Left ventricle myocardium inferior (tissue), 1 donor: Measurements from ENCODE around the gene SLC6A17. TPM values are rescaled to one million over a fixed set of nuclear protein-coding genes. Genes with fewer than 3 reads are reported as not detected.

Source experiments
- DNase-seq: peaks from one replicate; pipeline ENCODE4 v3.0.0-alpha.2; 2020
- H3K27ac ChIP-seq: fragments of 200-600 bp; replicated peaks from 2 replicates; pipeline ENCODE4 v1.8.0; 2021
- H3K27me3 ChIP-seq: fragments of 200-600 bp; 2 replicates; pipeline ENCODE4 v1.8.0; 2021; ENCODE audit warnings: low read depth
- H3K36me3 ChIP-seq: fragments of 200-600 bp; 2 replicates; pipeline ENCODE4 v1.8.0; 2021
- H3K4me1 ChIP-seq: fragments of 200-600 bp; 2 replicates; pipeline ENCODE4 v1.8.0; 2021
- H3K4me3 ChIP-seq: fragments of 200-600 bp; 2 replicates; pipeline ENCODE4 v1.8.0; 2021; ENCODE audit warnings: mild to moderate bottlenecking, moderate library complexity
- H3K9me3 ChIP-seq: fragments of 200-600 bp; replicated peaks from 2 replicates; pipeline ENCODE4 v1.8.0; 2021
- intact Hi-C: fragments of 100-400 bp; cut with micrococcal nuclease; formaldehyde crosslinking; loops from one replicate; pipeline ENCODE4 v1.11.0; 2022
- total RNA-seq: library from RNA; stranded (reverse); fragmentation: NEBNext Ultra II Directional; extraction: Animal tissue kit (Norgen Biotek cat#: 25700); gene quantifications from one replicate; pipeline ENCODE4 v1.2.1, GENCODE V29; 2021
- TF ChIP-seq, protein P1 (sequence below): fragments of 200-600 bp; IDR thresholded peaks from 2 replicates; pipeline ENCODE4 v1.8.0; 2021; ENCODE audit warnings: antibody characterized with exemption, mild to moderate bottlenecking, borderline replicate concordance
- donor health status: DM: no; HTN: yes; CAD: no; lungs with severe emphysema.

The SLC6A17 gene
- total RNA-seq, 1 donor from 2014 or later: not detected

DNA sequence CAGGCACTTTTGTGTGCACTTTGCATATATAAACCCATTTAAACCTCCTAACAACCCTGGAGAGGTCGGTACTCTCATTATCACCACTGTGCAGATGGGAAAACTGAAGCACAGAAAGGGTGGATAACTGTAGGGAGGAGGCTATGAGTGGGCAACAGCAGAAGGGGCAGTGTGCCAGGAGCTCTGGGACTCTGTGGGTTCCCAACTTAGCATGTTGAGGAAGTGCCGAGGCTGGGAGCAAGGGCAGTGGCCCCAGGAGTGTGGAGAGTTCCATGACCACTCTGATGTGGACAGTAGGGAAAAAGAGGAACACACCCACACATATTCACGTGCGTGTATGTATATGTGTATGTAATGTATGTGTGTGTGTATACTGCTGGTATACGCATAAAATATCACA lies 34.2 kb downstream of the SLC6A17 start:
- Histone ChIP-seq H3K4me1 (peaks cover 46% of the 10 kb centered on the region), H3K4me3 (no peak overlapping the region), H3K27ac (no peak overlapping the region), H3K27me3 (peaks cover 7% of the 10 kb centered on the region), H3K9me3 (no peaks in the 10 kb centered on the region), H3K36me3 (no peaks in the 10 kb centered on the region)
- TF ChIP-seq, protein P1, sequence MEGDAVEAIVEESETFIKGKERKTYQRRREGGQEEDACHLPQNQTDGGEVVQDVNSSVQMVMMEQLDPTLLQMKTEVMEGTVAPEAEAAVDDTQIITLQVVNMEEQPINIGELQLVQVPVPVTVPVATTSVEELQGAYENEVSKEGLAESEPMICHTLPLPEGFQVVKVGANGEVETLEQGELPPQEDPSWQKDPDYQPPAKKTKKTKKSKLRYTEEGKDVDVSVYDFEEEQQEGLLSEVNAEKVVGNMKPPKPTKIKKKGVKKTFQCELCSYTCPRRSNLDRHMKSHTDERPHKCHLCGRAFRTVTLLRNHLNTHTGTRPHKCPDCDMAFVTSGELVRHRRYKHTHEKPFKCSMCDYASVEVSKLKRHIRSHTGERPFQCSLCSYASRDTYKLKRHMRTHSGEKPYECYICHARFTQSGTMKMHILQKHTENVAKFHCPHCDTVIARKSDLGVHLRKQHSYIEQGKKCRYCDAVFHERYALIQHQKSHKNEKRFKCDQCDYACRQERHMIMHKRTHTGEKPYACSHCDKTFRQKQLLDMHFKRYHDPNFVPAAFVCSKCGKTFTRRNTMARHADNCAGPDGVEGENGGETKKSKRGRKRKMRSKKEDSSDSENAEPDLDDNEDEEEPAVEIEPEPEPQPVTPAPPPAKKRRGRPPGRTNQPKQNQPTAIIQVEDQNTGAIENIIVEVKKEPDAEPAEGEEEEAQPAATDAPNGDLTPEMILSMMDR: no peak
- intact Hi-C loops: no loop called here
- DNase-seq: no peak

DNA sequence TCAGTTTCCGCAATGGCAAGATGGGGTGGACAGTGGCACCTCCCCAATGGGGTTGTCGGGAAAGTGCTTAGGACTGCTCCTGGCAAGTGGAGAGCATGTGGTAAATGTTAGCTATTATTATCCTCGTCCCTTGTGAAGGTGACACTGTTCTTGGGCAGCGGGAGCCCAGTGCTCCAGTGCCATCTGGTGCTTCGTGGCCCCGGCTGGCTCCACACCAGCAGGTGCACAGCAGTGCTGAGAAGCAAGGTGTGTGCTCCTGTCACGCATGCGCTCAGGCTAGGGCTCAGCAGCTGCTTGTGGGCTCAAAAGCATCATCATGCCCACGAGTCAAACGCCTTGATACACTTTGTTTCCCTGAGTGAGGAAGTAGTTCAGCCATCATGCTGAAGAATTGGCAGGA lies 34.9 kb downstream of the SLC6A17 start:
- Histone ChIP-seq H3K9me3 (no peaks in the 10 kb centered on the region), H3K36me3 (no peaks in the 10 kb centered on the region), H3K4me1 (peaks cover 51% of the 10 kb centered on the region), H3K4me3 (no peak overlapping the region), H3K27me3 (peaks cover 7% of the 10 kb centered on the region), H3K27ac (no peak overlapping the region)
- peak; percentile 46 for DNase-seq
- TF ChIP-seq, protein P1: peak; percentile 27
- intact Hi-C loops: no loop called here

DNA sequence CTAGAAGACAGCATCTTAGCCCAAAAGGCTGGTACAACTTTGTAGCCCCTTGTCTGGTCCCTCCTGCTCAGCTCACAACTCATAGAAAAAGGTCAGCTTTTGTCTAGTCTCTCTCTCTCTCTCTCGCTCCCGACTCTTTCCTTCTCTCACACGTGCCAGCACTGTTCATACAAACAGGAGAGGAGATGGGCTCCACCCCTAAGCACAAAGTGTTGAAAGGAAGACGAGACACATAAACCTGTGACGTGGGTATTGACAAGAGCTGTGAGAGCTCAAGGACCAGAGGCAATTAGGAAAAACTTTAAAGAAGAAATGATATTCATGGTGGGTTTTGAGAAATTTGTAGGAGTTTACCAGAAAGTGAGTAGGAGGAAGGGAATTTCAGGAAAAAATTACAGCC lies 36.3 kb downstream of the SLC6A17 start:
- Histone ChIP-seq H3K36me3 (no peaks in the 10 kb centered on the region), H3K4me3 (no peak overlapping the region), H3K4me1 (peaks cover 57% of the 10 kb centered on the region), H3K27ac (peak overlapping the region; percentile 76), H3K27me3 (no peaks in the 10 kb centered on the region), H3K9me3 (no peaks in the 10 kb centered on the region)
- TF ChIP-seq, protein P1: no peak
- no peak for DNase-seq
- intact Hi-C loops: no loop called here

DNA sequence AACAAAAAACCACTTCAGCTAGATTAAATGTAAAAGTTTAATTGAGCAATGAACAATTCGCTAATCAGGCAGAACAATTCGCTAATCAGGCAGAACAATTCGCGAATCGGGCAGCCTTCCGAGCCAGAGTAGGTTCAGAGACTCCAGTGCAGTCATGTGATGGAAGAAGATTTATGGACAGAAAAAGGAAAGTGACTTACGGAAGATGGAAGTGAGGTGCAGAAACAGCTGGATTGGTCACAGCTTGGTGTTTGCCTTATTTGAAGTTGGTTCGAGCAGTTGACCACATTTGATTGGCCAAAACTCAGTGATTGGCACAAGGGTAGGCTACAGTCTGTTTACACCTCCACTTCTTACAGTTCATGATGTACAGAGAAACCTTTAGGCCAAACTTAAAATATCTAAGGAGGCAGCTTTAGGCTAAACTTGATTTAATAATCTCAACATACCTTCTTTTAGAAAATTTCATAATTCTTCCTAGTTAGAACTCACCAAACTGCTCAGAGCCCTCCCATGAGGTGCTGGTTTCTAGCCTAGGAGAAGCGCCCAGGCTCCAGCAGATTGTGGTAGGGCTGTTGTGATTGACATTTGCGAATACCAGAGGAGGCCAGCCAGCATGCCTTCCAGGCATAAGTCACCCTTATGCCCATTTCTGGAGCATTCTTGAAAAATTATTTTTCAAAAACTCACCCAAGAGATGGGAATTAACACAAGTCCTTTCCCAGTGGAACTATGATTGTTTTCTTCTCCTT lies 37.0 kb downstream of the SLC6A17 start:
- DNase-seq: no peak
- intact Hi-C loops: no loop called here
- peaks cover 57% of the 10 kb centered on the region for H3K4me1 ChIP-seq

DNA sequence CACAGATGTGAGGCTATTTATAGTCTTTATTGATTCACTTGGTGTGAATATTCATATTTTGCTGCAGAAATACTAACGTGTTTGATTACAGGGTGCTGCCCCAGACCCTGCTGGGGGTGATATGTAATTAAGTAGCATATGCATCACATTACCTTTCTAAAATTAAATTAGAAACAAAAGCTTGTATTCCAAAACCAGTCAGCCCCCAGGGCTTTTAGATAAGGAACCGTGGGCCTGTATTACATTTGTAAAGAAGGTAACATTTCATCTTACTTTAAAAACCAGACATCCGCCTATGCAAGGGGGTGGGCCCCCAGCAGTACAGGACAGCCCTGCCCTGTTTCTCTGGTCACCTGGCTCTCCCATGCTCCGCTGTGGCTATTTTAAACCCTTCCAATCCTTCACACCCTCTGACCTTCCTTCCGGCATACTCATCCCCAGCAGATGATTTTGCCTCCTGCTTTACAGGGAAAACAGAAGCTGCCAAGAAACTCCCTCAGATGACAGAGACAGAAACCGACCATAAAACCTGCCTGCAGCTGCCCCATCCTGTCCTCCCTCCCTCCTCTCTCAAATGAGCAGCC lies 37.8 kb downstream of the SLC6A17 start:
- peaks cover 57% of the 10 kb centered on the region for H3K4me1 ChIP-seq
- no peak overlapping the region for H3K4me3 ChIP-seq
- no peaks in the 10 kb centered on the region for H3K9me3 ChIP-seq
- TF ChIP-seq, protein P1: no peak
- H3K27me3 ChIP-seq: no peaks in the 10 kb centered on the region
- DNase-seq: no peak
- H3K27ac ChIP-seq: peak overlapping the region; percentile 76
- intact Hi-C loops: no loop called here
- no peaks in the 10 kb centered on the region for H3K36me3 ChIP-seq

More for the DNA sequence above, 37.0 kb downstream of the SLC6A17 start:
- Histone ChIP-seq H3K27me3 (no peaks in the 10 kb centered on the region), H3K9me3 (no peaks in the 10 kb centered on the region), H3K27ac (peak overlapping the region; percentile 76), H3K4me3 (no peak overlapping the region), H3K36me3 (no peaks in the 10 kb centered on the region)
- TF ChIP-seq, protein P1: no peak
